Left renal pelvis (tissue), 4 donors: ENCODE results near the gene KANK2. TPM values are rescaled to one million over a fixed set of nuclear protein-coding genes. Genes with fewer than 3 reads are reported as not detected.
"Not testable (repeated sequence)": the region's sequence is repeated elsewhere in the genome, so short reads cannot be mapped to it uniquely, and the experiment has no call there.

Experiments used
- DNase-seq, 4 donors: peaks; one replicate each; pipeline ENCODE4 v3.0.0-alpha.2; 2013; ENCODE audit warnings: low read depth in 4 of 4, low spot score in 3 of 4
- polyA plus RNA-seq, 4 donors: library from polyadenylated mRNA; unstranded; fragments of 120-200 nt; gene quantifications; one replicate each; pipeline ENCODE4 v1.2.1, GENCODE V29; 2013; ENCODE audit not compliant: insufficient read length in 4 of 4

Gene KANK2
- polyA plus RNA-seq, 4 donors: 110 to 199 (median 130) TPM

- DNase-seq: no peak
Measured at GRCh38 chr19:11198769-11199424, 1.6 kb upstream of the KANK2 start.

GRCh38 chr19:11198175-11198534 lies 810 bp upstream of the KANK2 start:
- no peak for DNase-seq

- peak in 1 of 4 donors; percentile 19 for DNase-seq
Measured at GRCh38 chr19:11196406-11197287, 698 bp downstream of the KANK2 start.

GRCh38 chr19:11195681-11196080 lies 1.7 kb downstream of the KANK2 start:
- no peak for DNase-seq

GRCh38 chr19:11194656-11195558 lies 2.4 kb downstream of the KANK2 start:
- DNase-seq: peak in 3 of 4 donors; percentile 54 to 65 (median 57)

GRCh38 chr19:11194173-11194572 lies 3.2 kb downstream of the KANK2 start:
- DNase-seq: no peak

GRCh38 chr19:11192957-11193939 lies 4.1 kb downstream of the KANK2 start:
- no peak for DNase-seq

GRCh38 chr19:11191934-11192333 lies 5.4 kb downstream of the KANK2 start:
- no peak for DNase-seq

- DNase-seq: no peak
Measured at GRCh38 chr19:11191273-11191755, 6.0 kb downstream of the KANK2 start.

GRCh38 chr19:11190501-11190900 lies 6.8 kb downstream of the KANK2 start:
- no peak for DNase-seq

- DNase-seq: no peak
Measured at GRCh38 chr19:11187441-11187840, 9.9 kb downstream of the KANK2 start.

GRCh38 chr19:11182994-11183393 lies 14.4 kb downstream of the KANK2 start:
- no peak for DNase-seq

GRCh38 chr19:11181488-11181887 lies 15.9 kb downstream of the KANK2 start:
- DNase-seq: no peak

- DNase-seq: not testable (repeated sequence)
Measured at GRCh38 chr19:11180975-11181374, 16.4 kb downstream of the KANK2 start.

GRCh38 chr19:11180346-11180745 lies 17.0 kb downstream of the KANK2 start:
- DNase-seq: no peak

- DNase-seq: no peak
Measured at GRCh38 chr19:11179716-11180297, 17.5 kb downstream of the KANK2 start.

GRCh38 chr19:11179145-11179465 lies 18.2 kb downstream of the KANK2 start:
- not testable (repeated sequence) for DNase-seq

- no peak for DNase-seq
Measured at GRCh38 chr19:11177592-11177991, 19.8 kb downstream of the KANK2 start.

- no peak for DNase-seq
Measured at GRCh38 chr19:11176466-11177193, 20.7 kb downstream of the KANK2 start.
